ENCODE data around the gene APH1A. TPM values are rescaled to one million over a fixed set of nuclear protein-coding genes. Genes with fewer than 3 reads are reported as not detected.
"Not testable (repeated sequence)": the region's sequence is repeated elsewhere in the genome, so short reads cannot be mapped to it uniquely, and the experiment has no call there.

APH1A gene
- 100 to 1,000 TPM; 126 to 131 TPM for total RNA-seq
- 101 TPM for polyA plus RNA-seq (2013, experiment 1 of 2)
- polyA plus RNA-seq (2013, experiment 2 of 2) = 92.3 TPM
- long read RNA-seq, experiment 1, transcript APH1A-203 (7 exons, 1,713 nt) = major isoform, 28 of 77 reads
- long read RNA-seq, experiment 1, transcript APH1A-202 (6 exons, 2,353 nt) = minor isoform, 18 of 77 reads
- long read RNA-seq, experiment 1, partial matches to known transcripts = 6 of 77 reads
- long read RNA-seq, experiment 1, other reads (novel, unspliced or antisense) = 25 of 77 reads
- long read RNA-seq, experiment 2, transcript APH1A-203 (7 exons, 1,713 nt) = minor isoform, 51 of 139 reads
- long read RNA-seq, experiment 2, transcript APH1A-202 (6 exons, 2,353 nt) = major isoform, 67 of 139 reads
- long read RNA-seq, experiment 2, partial matches to known transcripts = 7 of 139 reads
- long read RNA-seq, experiment 2, other reads (novel, unspliced or antisense) = 14 of 139 reads
- long read RNA-seq, experiment 3, transcript APH1A-202 (6 exons, 2,353 nt) = major isoform, 40 of 69 reads
- long read RNA-seq, experiment 3, transcript APH1A-203 (7 exons, 1,713 nt) = minor isoform, 23 of 69 reads
- long read RNA-seq, experiment 3, partial matches to known transcripts = 3 of 69 reads
- long read RNA-seq, experiment 3, other reads (novel, unspliced or antisense) = 3 of 69 reads
- long read RNA-seq, experiment 4, transcript APH1A-203 (7 exons, 1,713 nt) = major isoform, 77 of 162 reads
- long read RNA-seq, experiment 4, transcript APH1A-202 (6 exons, 2,353 nt) = minor isoform, 55 of 162 reads
- long read RNA-seq, experiment 4, partial matches to known transcripts = 20 of 162 reads
- long read RNA-seq, experiment 4, other reads (novel, unspliced or antisense) = 9 of 162 reads

DNA sequence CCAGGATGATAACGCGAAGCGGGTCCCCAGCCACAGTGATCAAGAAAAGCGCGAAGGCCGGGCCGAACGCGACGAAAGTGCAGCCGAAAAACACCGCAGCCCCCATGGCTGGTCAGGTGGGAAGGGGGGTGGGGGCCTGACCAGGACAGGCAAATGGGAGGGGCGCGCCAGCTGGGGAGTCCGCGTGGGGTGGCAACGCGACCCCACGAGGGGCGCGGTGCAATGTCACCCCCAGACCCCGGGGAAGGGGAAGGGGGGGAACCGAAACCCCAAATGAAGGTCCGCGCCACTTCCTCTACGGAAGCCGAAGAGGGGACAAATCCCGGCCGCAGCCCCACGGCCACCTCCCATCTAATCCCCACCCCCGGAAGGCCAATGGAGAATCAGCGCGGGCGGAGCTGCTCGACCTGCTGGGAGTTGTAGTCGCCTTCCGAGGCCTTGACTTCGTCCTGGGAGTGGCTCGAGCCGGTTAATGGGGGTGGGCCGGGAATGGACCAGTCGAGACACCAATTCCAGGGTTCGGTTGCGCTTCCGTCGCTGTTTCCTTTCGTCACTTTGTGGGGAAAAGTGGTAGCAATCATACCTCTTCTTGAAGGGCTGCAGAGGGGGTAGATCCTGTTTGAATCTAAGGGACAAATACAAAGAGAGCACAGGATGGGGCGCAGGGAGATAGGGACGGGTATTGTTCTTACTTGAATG is at the start of gene APH1A:
Gene APH1A, minus strand, starts transcription at position 312 of the 699 bp plus-strand sequence. Its CDS starts 206 bp downstream, at position 106.
- peak; percentile 99 for DNase-seq
- Mint-ChIP-seq H3K27ac (peak within 1 kb of the TSS; percentile 88), H3K4me1 (peaks cover 51% of the 10 kb centered on the region), H3K27me3 (ENCODE audit: insufficient read depth) (no peaks in the 10 kb centered on the region), H3K4me3 (peak within 1 kb of the TSS; percentile 100), H3K36me3 (ENCODE audit: low read depth) (peaks cover 33% of the 10 kb centered on the region), H3K9me3 (no peaks in the 10 kb centered on the region)
- H3K36me3 ChIP-seq (ENCODE audit: control insufficient read depth, insufficient read depth, low read length) = peaks cover 25% of the 10 kb centered on the region
- H3K9ac ChIP-seq (ENCODE audit: extremely low read depth, low read length, poor library complexity, severe bottlenecking) = peak within 1 kb of the TSS; percentile 73
- 0% methylated on average over 17 to 49 of the region's 49 CpGs for WGBS, 2 experiments (ENCODE audit: insufficient coverage in 1 of 2, insufficient read length in 1 of 2)
- peak within 1 kb of the TSS; percentile 91 for H3K4me3 ChIP-seq (ENCODE audit: low read length)
- peak within 1 kb of the TSS; percentile 4 for H3K27ac ChIP-seq (ENCODE audit: low read depth, low read length)
- H3K9me3 ChIP-seq (ENCODE audit: control insufficient read depth, low read length) = no peaks in the 10 kb centered on the region
- H3K27me3 ChIP-seq (ENCODE audit: control insufficient read depth, insufficient read depth, low read length, poor library complexity, severe bottlenecking) = no peaks in the 10 kb centered on the region
- peaks cover 9% of the 10 kb centered on the region for H3K4me1 ChIP-seq (ENCODE audit: control insufficient read depth, insufficient read depth, low read length)
- no peak for TF ChIP-seq CTCF (conservative IDR thresholded peaks at IDR 0.05)

DNA sequence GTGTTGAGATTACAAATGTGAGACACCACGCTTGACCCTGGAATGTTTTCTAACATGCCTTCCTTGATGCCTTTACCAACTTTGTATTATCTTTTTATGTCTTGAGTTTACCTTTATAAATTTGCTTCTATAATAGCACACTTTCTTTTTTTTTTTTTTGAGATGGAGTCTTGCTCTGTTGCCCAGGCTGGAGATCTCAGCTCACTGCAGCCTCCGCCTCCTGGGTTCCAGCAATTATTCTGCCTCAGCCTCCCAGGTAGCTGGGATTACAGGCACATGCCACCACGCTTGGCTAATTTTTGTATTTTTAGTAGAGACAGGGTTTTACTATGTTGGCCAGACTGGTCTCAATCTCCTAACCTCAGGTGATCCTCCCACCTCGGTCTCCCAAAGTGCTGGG is 45.9 kb upstream of the APH1A start:
- not testable (repeated sequence) for H3K27me3 ChIP-seq (ENCODE audit: control insufficient read depth, insufficient read depth, low read length, poor library complexity, severe bottlenecking); H3K4me3 Mint-ChIP-seq; DNase-seq; H3K9me3 ChIP-seq (ENCODE audit: control insufficient read depth, low read length); H3K9me3 Mint-ChIP-seq; H3K9ac ChIP-seq (ENCODE audit: extremely low read depth, low read length, poor library complexity, severe bottlenecking); H3K27me3 Mint-ChIP-seq (ENCODE audit: insufficient read depth); H3K36me3 ChIP-seq (ENCODE audit: control insufficient read depth, insufficient read depth, low read length); H3K4me1 Mint-ChIP-seq; H3K4me1 ChIP-seq (ENCODE audit: control insufficient read depth, insufficient read depth, low read length); H3K27ac Mint-ChIP-seq; H3K4me3 ChIP-seq (ENCODE audit: low read length); H3K27ac ChIP-seq (ENCODE audit: low read depth, low read length); H3K36me3 Mint-ChIP-seq (ENCODE audit: low read depth)
- 84 to 94% methylated on average over 2 to 4 of the region's 4 CpGs for WGBS, 2 experiments (ENCODE audit: insufficient coverage in 1 of 2, insufficient read length in 1 of 2)

DNA sequence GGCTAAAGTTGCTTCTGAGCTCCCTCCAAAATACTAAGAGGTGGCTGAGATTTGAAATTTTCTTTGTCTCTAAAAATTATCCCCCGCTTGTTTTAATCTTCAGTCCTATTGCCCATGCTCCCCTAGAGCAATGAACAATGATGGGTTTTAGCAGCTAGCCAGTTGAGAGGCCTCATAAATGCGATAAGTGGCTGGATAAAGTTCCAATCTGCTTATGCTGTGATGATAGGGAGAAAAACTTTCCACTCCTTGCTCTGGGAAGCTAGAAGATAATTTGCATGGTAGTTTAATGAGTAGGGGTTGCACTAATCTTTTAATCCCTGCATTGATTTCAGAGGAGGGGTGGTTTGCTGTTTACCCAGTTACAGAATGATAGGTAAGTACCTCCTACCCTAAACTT is 42.9 kb upstream of the APH1A start:
- Histone ChIP-seq H3K9ac (ENCODE audit: extremely low read depth, low read length, poor library complexity, severe bottlenecking) (no peak overlapping the region), H3K27me3 (ENCODE audit: control insufficient read depth, insufficient read depth, low read length, poor library complexity, severe bottlenecking) (peaks cover 9% of the 10 kb centered on the region), H3K27ac (ENCODE audit: low read depth, low read length) (no peak overlapping the region), H3K4me1 (ENCODE audit: control insufficient read depth, insufficient read depth, low read length) (no peaks in the 10 kb centered on the region), H3K9me3 (ENCODE audit: control insufficient read depth, low read length) (no peaks in the 10 kb centered on the region), H3K4me3 (ENCODE audit: low read length) (no peak overlapping the region), H3K36me3 (ENCODE audit: control insufficient read depth, insufficient read depth, low read length) (peaks cover 21% of the 10 kb centered on the region)
- Mint-ChIP-seq H3K36me3 (ENCODE audit: low read depth) (peaks cover 23% of the 10 kb centered on the region), H3K27ac (no peak overlapping the region), H3K9me3 (no peaks in the 10 kb centered on the region), H3K27me3 (ENCODE audit: insufficient read depth) (peaks cover 2% of the 10 kb centered on the region), H3K4me1 (peaks cover 3% of the 10 kb centered on the region), H3K4me3 (no peak overlapping the region)
- WGBS, 2 experiments (ENCODE audit: insufficient coverage in 1 of 2, insufficient read length in 1 of 2) = 90 to 92% methylated on average over 1 to 2 of the region's 2 CpGs
- no peak for DNase-seq
- TF ChIP-seq CTCF (conservative IDR thresholded peaks at IDR 0.05) = no peak

All from endodermal cell (in vitro differentiated cells).